Vagina (tissue), 2 donors: ENCODE measurements around the gene SYS1. TPM values are rescaled to one million over a fixed set of nuclear protein-coding genes. Genes with fewer than 3 reads are reported as not detected.

Experiments
- DNase-seq, 2 donors: peaks; one replicate each; pipeline ENCODE4 v3.0.0-alpha.2; 2017; ENCODE audit errors: extremely low spot score in 2 of 2
- H3K27ac ChIP-seq: fragments of 200-600 bp; sonication (generic); one replicate; pipeline ENCODE4 v1.5.1; 2019
- H3K27me3 ChIP-seq: fragments of 200-600 bp; sonication (generic); one replicate; pipeline ENCODE4 v1.5.1; 2019
- H3K36me3 ChIP-seq, 2 donors: fragments of 200-600 bp; sonication (generic); one replicate each; pipeline ENCODE4 v1.5.1; 2017 to 2019
- H3K4me1 ChIP-seq: fragments of 200-600 bp; sonication (generic); one replicate; pipeline ENCODE4 v1.5.1; 2019
- H3K4me3 ChIP-seq, 2 donors: fragments of 200-600 bp; sonication (generic); 1 replicate in 1 of 2; 2 replicates in 1 of 2; pipeline ENCODE4 v1.5.1; 2016 to 2019
- H3K9me3 ChIP-seq: fragments of 200-600 bp; sonication (generic); one replicate; pipeline ENCODE4 v1.5.1; 2019
- CTCF ChIP-seq, 3 experiments: fragments of 450-650 bp in 2 of 3; fragments of 200-600 bp in 1 of 3; sonication (generic) in 1 of 3; IDR thresholded peaks; one replicate each; pipeline ENCODE4 v1.5.1; 2017 to 2019; ENCODE audit warnings: antibody characterized with exemption in 3 of 3, mild to moderate bottlenecking in 2 of 3, moderate library complexity in 2 of 3
- POLR2A ChIP-seq, 2 donors: fragments of 450-650 bp; IDR thresholded peaks; one replicate each; pipeline ENCODE4 v1.6.1; 2017; ENCODE audit warnings: antibody characterized with exemption in 2 of 2, mild to moderate bottlenecking in 2 of 2, moderate library complexity in 2 of 2
- POLR2AphosphoS5 ChIP-seq, 2 donors: sonication (generic); formaldehyde crosslinking; IDR thresholded peaks; one replicate each; pipeline ENCODE4 v1.9.0; 2017; ENCODE audit warnings: antibody characterized with exemption in 2 of 2, mild to moderate bottlenecking in 2 of 2, low read depth in 1 of 2; ENCODE audit not compliant: insufficient read depth in 1 of 2
- intact Hi-C: fragments of 100-400 bp; cut with DNase I; formaldehyde crosslinking; loops from one replicate; pipeline ENCODE4 v1.15.1; 2023
- total RNA-seq: library from RNA; depleted of rRNA; stranded (reverse); fragments of >200 nt; gene quantifications from one replicate; pipeline ENCODE4 v1.2.3, GENCODE V29; 2016

Gene SYS1
- total RNA-seq, 1 donor from 2014 or later = 44.9 TPM

- H3K4me1 ChIP-seq = peaks cover 26% of the 10 kb centered on the region
- intact Hi-C loops = no loop called here
- no peak overlapping the region for H3K27ac ChIP-seq
Observed at GRCh38 chr20:45409521-45410272, 46.7 kb downstream of the SYS1 start.

GRCh38 chr20:45410887-45411286 lies 47.9 kb downstream of the SYS1 start:
- no peak overlapping the region for H3K4me3 ChIP-seq
- H3K36me3 ChIP-seq = peaks cover 0 to 14% of the 10 kb centered on the region in 2 donors
- no peak overlapping the region for H3K27ac ChIP-seq
- TF ChIP-seq CTCF (IDR thresholded peaks at IDR 0.05) = no peak
- no peak for TF ChIP-seq POLR2A (IDR thresholded peaks at IDR 0.05)
- TF ChIP-seq POLR2AphosphoS5 (IDR thresholded peaks at IDR 0.05; ENCODE audit: insufficient read depth in 1 of 2, low read depth in 1 of 2) = peak in 1 of 2 donors; percentile 31
- no peaks in the 10 kb centered on the region for H3K27me3 ChIP-seq
- no peak for DNase-seq
- H3K9me3 ChIP-seq = no peaks in the 10 kb centered on the region
- H3K4me1 ChIP-seq = peaks cover 26% of the 10 kb centered on the region
- intact Hi-C loops = no loop called here

More at GRCh38 chr20:45409521-45410272, 46.7 kb downstream of the SYS1 start:
- Histone ChIP-seq H3K36me3 (peaks cover 0 to 14% of the 10 kb centered on the region in 2 donors), H3K9me3 (no peaks in the 10 kb centered on the region), H3K27me3 (no peaks in the 10 kb centered on the region), H3K4me3 (no peak overlapping the region)
- DNase-seq = no peak
- TF ChIP-seq POLR2A (IDR thresholded peaks at IDR 0.05) (no peak), POLR2AphosphoS5 (IDR thresholded peaks at IDR 0.05; ENCODE audit: insufficient read depth in 1 of 2, low read depth in 1 of 2) (no peak), CTCF (IDR thresholded peaks at IDR 0.05) (no peak)

- no peaks in the 10 kb centered on the region for H3K9me3 ChIP-seq
- H3K4me3 ChIP-seq = no peak overlapping the region
- no peak for TF ChIP-seq POLR2A (IDR thresholded peaks at IDR 0.05)
- no peak for TF ChIP-seq POLR2AphosphoS5 (IDR thresholded peaks at IDR 0.05; ENCODE audit: insufficient read depth in 1 of 2, low read depth in 1 of 2)
- no peak for TF ChIP-seq CTCF (IDR thresholded peaks at IDR 0.05)
- peaks cover 32% of the 10 kb centered on the region for H3K4me1 ChIP-seq
- no peaks in the 10 kb centered on the region for H3K27me3 ChIP-seq
- H3K27ac ChIP-seq = no peak overlapping the region
- peaks cover 0 to 14% of the 10 kb centered on the region in 2 donors for H3K36me3 ChIP-seq
- intact Hi-C loops = no loop called here
- DNase-seq = no peak
Observed at GRCh38 chr20:45412653-45413052, 49.7 kb downstream of the SYS1 start.

GRCh38 chr20:45413479-45413878 lies 50.5 kb downstream of the SYS1 start:
- DNase-seq = no peak
- Histone ChIP-seq H3K27me3 (no peaks in the 10 kb centered on the region), H3K27ac (no peak overlapping the region), H3K36me3 (peaks cover 0 to 14% of the 10 kb centered on the region in 2 donors), H3K4me1 (peaks cover 31% of the 10 kb centered on the region), H3K4me3 (no peak overlapping the region), H3K9me3 (no peaks in the 10 kb centered on the region)
- TF ChIP-seq CTCF (IDR thresholded peaks at IDR 0.05) (no peak), POLR2A (IDR thresholded peaks at IDR 0.05) (no peak), POLR2AphosphoS5 (IDR thresholded peaks at IDR 0.05; ENCODE audit: insufficient read depth in 1 of 2, low read depth in 1 of 2) (no peak)
- intact Hi-C loops = no loop called here
